ENCODE data around the gene CD109.
"Not testable (repeated sequence)": the region's sequence is repeated elsewhere in the genome, so short reads cannot be mapped to it uniquely, and the experiment has no call there.

CD109 gene

GRCh38 chr6:73784726-73785505 lies 88.9 kb downstream of the CD109 start:
- DNase-seq (ENCODE audit: low read depth in 3 of 3, low spot score in 1 of 3) = no peak

DNA sequence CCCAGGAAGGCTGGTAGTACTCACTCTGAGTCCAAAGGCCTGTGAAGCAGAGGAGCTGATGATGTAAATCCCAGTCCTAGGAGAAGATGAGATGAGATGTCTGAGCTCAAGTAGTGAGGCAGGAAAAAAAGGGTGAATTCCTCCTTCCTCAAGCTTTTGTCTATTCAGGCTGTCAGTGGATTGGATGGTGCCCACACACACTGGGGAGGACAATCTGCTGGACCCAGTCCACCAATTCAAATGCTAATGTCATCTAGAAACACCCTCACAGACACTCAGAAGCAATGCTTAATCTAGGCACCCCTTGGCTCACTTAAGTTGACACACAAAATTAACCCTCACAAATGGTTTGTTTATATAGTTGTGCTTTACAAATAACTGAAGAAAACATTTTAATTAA lies 94.6 kb downstream of the CD109 start:
- DNase-seq (ENCODE audit: low read depth in 3 of 3, low spot score in 1 of 3) = no peak

- DNase-seq (ENCODE audit: low read depth in 3 of 3, low spot score in 1 of 3) = no peak
Observed at GRCh38 chr6:73791336-73791735, 95.3 kb downstream of the CD109 start.

DNA sequence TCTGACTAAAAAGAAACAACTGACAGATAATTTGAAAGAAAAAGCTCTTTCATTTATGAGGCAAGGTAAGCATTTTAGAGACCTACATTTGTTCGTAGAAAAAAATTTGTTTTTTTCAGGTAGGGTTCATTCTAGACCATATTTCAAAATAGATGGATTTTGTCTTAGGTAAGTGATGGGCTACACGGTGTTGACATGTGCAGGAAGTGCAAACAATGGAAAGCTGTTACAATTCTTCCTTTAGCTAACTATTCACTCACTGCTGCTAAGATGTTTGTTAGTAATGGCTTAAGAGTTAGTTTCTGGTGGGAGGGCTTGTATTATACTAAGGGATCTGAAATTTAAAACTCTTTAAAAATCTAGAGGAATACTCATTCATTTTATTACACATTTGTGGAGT lies 96.7 kb downstream of the CD109 start:
- no peak for DNase-seq (ENCODE audit: low read depth in 3 of 3, low spot score in 1 of 3)

- DNase-seq (ENCODE audit: low read depth in 3 of 3, low spot score in 1 of 3) = no peak
Observed at GRCh38 chr6:73796881-73797280, 100.9 kb downstream of the CD109 start.

- no peak for DNase-seq (ENCODE audit: low read depth in 3 of 3, low spot score in 1 of 3)
Observed at GRCh38 chr6:73797861-73798260, 101.9 kb downstream of the CD109 start.

DNA sequence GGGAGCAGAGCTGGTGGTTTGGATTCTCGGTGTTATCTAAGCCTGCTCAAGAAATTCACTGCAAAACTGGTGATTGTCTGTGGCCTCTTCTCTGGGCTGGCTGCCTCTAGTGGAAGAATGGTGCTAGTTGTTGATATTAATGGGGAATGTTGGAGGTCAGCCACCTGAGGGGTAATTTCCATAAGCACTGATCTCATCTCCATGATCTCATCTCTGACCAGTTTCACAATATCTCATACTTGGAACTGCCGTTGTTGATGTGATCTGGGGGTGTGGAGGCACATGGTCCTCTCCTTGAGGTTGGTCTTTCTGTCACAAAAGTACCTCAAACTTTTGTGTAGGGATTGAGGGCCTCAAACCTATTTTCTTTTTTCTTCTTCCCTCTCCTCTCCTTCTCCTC lies 102.6 kb downstream of the CD109 start:
- DNase-seq (ENCODE audit: low read depth in 3 of 3, low spot score in 1 of 3) = no peak

DNA sequence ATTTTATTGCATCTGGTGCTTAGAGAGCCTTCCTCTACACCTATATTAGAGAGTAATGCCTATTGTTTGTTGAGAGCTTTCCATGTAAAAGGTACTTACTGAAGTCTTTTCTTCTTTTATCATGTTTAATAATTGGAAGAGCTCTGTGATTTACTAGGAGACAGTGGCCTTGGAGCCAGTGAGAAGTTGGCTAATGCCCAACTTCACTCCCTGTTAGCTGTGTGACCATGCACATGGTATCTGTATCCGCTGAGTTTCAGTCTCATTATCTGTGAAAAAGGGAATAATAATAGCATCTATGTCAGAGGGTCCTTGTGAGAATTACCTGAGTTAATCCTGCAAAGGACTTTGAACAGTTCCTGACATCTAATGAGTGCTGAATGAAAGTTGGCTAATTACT lies 105.0 kb downstream of the CD109 start:
- no peak for DNase-seq (ENCODE audit: low read depth in 3 of 3, low spot score in 1 of 3)

GRCh38 chr6:73801652-73802268 lies 105.8 kb downstream of the CD109 start:
- no peak for DNase-seq (ENCODE audit: low read depth in 3 of 3, low spot score in 1 of 3)

DNA sequence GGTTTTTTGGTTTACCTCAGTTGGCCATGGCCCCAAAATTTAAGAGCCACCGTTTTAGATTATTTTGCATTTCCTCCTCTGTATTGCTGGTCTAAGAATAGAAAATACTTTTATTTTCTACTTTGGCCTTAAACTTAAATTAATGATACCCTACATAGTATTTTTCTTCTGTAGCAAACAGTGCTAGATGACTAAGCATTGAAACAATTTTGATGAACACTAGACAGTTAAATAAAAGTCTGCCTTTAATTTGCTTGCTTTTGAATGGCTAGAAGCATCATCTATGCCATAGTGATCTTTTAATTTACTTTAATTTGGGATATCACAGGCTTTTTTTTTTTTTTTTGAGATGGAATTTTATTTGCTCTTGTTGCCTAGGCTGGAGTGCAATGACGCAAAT lies 106.4 kb downstream of the CD109 start:
- DNase-seq (ENCODE audit: low read depth in 3 of 3, low spot score in 1 of 3) = no peak

- DNase-seq (ENCODE audit: low read depth in 3 of 3, low spot score in 1 of 3) = no peak
Observed at GRCh38 chr6:73803562-73804241, 107.7 kb downstream of the CD109 start.

- not testable (repeated sequence) for DNase-seq (ENCODE audit: low read depth in 3 of 3, low spot score in 1 of 3)
Observed at GRCh38 chr6:73805221-73805620, 109.2 kb downstream of the CD109 start.

DNA sequence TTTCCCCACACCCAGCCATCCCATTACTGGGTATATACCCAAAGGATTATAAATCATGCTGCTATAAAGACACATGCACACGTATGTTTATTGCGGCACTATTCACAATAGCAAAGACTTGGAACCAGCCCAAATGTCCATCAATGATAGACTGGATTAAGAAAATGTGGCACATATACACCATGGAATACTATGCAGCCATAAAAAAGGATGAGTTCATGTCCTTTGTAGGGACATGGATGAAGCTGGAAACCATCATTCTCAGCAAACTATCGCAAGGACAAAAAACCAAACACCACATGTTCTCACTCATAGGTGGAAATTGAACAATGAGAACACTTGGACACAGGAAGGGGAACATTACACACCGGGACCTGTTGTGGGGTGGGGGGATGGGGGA lies 110.0 kb downstream of the CD109 start:
- DNase-seq (ENCODE audit: low read depth in 3 of 3, low spot score in 1 of 3) = not testable (repeated sequence)

DNA sequence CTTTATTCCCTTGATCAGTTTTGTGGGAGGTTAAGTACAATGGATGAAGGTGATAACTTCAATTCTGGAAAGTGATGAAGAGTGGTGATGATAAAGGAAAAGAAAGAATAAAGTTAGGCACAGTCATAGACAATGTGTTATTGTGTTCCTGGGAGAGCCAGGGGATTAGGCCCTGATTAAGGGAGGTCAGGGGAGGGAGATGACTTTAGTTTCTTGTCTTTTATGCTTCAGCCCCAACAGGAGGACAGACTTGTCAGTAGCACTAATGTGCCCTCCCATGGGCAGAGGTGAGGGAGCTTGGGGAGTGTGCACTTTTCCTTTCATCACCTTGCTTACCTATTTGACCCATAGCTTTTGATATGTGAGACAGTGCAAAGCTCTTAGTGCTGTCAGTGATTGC lies 115.7 kb downstream of the CD109 start:
- DNase-seq (ENCODE audit: low read depth in 3 of 3, low spot score in 1 of 3) = no peak

DNA sequence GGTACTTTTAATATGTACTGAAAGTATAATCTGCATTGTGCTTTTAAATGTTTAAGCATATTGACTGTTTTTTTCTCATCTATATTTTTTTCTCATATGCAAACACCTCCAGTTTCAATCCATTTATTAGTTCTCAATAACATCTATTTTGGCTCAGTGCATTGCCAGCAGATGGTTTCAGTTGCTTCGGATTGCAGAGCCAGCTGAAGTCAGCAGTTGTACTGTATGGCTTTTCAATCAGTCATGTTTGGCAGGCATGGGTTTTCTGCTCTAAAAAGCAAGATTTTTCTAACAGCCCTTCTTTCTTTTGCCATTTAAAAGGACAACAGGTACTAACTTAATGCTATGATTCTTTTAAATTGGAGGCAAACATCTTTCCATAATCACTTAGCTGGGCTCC lies 121.2 kb downstream of the CD109 start:
- no peak for DNase-seq (ENCODE audit: low read depth in 3 of 3, low spot score in 1 of 3)

DNA sequence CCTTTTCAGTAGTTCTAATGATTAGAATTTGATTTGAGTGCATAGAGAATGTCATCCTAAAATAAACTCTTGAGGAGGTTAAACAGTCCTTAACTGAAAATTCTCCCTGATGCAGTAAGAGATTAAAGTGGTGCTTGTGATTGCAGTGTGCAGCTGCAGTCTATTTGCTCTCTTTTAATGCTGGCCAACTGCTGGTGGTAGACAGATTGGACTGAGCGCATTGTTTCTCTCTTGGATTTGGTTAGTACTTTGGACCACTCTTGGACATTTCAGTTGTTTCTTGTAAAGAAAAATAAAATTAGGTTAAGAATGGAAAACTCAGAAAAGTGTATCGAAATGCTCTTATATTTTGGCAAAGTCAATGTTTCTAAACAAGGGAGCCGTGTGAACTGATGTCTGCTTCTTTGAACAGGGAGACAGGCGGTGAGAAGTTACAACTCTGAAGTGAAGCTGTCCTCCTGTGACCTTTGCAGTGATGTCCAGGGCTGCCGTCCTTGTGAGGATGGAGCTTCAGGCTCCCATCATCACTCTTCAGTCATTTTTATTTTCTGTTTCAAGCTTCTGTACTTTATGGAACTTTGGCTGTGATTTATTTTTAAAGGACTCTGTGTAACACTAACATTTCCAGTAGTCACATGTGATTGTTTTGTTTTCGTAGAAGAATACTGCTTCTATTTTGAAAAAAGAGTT lies 127.2 kb downstream of the CD109 start:
- no peak for DNase-seq (ENCODE audit: low read depth in 3 of 3, low spot score in 1 of 3)

DNA sequence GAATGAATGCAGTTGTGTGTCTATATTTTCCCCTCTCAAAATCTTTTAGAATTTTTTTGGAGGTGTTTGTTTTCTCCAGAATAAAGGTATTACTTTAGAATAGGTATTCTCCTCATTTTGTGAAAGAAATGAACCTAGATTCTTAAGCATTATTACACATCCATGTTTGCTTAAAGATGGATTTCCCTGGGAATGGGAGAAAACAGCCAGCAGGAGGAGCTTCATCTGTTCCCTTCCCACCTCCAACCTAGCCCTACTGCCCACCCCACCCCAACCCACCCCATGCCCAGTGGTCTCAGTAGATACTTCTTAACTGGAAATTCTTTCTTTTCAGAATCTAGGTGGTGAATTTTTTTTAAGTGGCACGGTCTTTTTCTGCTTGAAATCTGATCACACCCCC lies 127.8 kb downstream of the CD109 start:
- DNase-seq (ENCODE audit: low read depth in 3 of 3, low spot score in 1 of 3) = no peak

GRCh38 chr6:73826571-73826970 lies 130.6 kb downstream of the CD109 start:
- no peak for DNase-seq (ENCODE audit: low read depth in 3 of 3, low spot score in 1 of 3)

DNA sequence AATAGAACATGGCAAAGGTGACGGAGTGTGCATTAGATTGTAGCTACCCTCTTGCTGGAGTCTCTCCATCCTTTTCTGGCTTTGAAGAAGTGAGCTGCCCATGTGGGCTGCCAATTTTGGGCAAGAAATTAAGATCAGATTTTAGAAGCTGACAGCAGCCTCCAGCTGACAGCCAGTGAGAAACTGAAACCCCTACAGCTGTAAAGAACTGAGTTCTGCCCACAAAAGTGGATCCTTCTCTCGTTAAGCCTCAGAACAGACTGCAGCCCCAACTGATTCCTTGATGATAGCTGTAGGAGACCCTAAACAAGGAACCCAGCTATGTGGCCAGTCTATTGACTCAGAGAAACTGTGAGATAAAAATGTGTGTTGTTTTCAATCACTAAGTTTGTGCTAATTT lies 134.1 kb downstream of the CD109 start:
- no peak for DNase-seq (ENCODE audit: low read depth in 3 of 3, low spot score in 1 of 3)

GRCh38 chr6:73832313-73832712 lies 136.3 kb downstream of the CD109 start:
- DNase-seq (ENCODE audit: low read depth in 3 of 3, low spot score in 1 of 3) = no peak

GRCh38 chr6:73844696-73845095 lies 148.7 kb downstream of the CD109 start:
- not testable (repeated sequence) for DNase-seq (ENCODE audit: low read depth in 3 of 3, low spot score in 1 of 3)

GRCh38 chr6:73851048-73851447 lies 155.0 kb downstream of the CD109 start:
- not testable (repeated sequence) for DNase-seq (ENCODE audit: low read depth in 3 of 3, low spot score in 1 of 3)
